Measurements from ENCODE around the gene OSCAR. TPM values are rescaled to one million over a fixed set of nuclear protein-coding genes. Genes with fewer than 3 reads are reported as not detected.

The OSCAR gene
- total and polyA plus RNA-seq, 10 of the 15 experiments (the other 5 are each of a cell fraction or from before 2014, with no cell fraction given), result 0.08 to 0.27 (median 0.10) TPM; not detected in 7

GRCh38 chr19:54148158-54148557, 47.6 kb upstream of the OSCAR start:
- no peaks in the 10 kb centered on the region for H4K20me1 ChIP-seq (ENCODE audit: control insufficient read depth, insufficient read depth)
- 98% methylated on average over 13 of the region's 19 CpGs for WGBS (ENCODE audit: insufficient coverage, insufficient replicate concordance, low lambda C conversion rate, missing lambda C conversion rate)
- H3K4me1 ChIP-seq (ENCODE audit: control insufficient read depth, insufficient read depth, low read length), result no peaks in the 10 kb centered on the region
- no peak for FAIRE-seq
- in situ Hi-C loops (cut with MboI), result loop anchor here (25.0 kb wide), 1 partner anchor 1514 kb away; the partner anchor contains the start of gene U2AF2
- H3K27ac ChIP-seq (ENCODE audit: control insufficient read depth, insufficient read depth), result no peak overlapping the region
- RAD21 ChIA-PET (ENCODE audit: unreplicated experiment), result no interaction called here
- POLR2A ChIA-PET, result interaction anchor here (2.0 to 3.1 kb wide), 2 partner anchors 11 kb away, joined by 6 to 8 read pairs; partner anchors contain the start of gene LENG1
- TF ChIP-seq POLR2A (IDR thresholded peaks at IDR 0.05; ENCODE audit: low read depth, low read length), result 0 out of 2 replicates have a peak, but pooled peaks have one; percentile 27
- no peak for TF ChIP-seq ZNF274 (IDR thresholded peaks at IDR 0.05; ENCODE audit: insufficient read depth, insufficient read length)
- H3K36me3 ChIP-seq (ENCODE audit: control insufficient read depth in 2 of 2, insufficient read depth in 2 of 2, low read length in 1 of 2), result peaks cover 37 to 43% of the 10 kb centered on the region in 2 experiments; a peak in 3 of 4 replicates
- no TSS peak for BruUV-seq (replicated peaks)
- no peaks in the 10 kb centered on the region for H3K9me3 ChIP-seq (replicated peaks; ENCODE audit: control insufficient read depth, insufficient read depth, low read length)
- CTCF ChIA-PET, result no interaction called here
- DNase-seq (ENCODE audit: low read depth, low spot score), result no peak
- intact Hi-C loops (cut with micrococcal nuclease; ENCODE audit: unreplicated experiment), result no loop called here
- no peaks in the 10 kb centered on the region for H3K27me3 ChIP-seq (replicated peaks in 1 of 2; ENCODE audit: control insufficient read depth in 2 of 2, insufficient read depth in 2 of 2, low read length in 1 of 2)
- H3K79me2 ChIP-seq (ENCODE audit: control insufficient read depth, insufficient read depth, low read length), result no peaks in the 10 kb centered on the region
- H3K4me2 ChIP-seq (ENCODE audit: control insufficient read depth, insufficient read depth), result no peak overlapping the region
- SMC1A ChIA-PET (ENCODE audit: uncharacterized antibody, unreplicated experiment), result no interaction called here
- no peak overlapping the region for H2AFZ ChIP-seq (ENCODE audit: control insufficient read depth, low read depth, low read length)
- ATAC-seq, result no peak
- H3K9ac ChIP-seq (ENCODE audit: control insufficient read depth, insufficient read depth, low read length), result no peak overlapping the region
- H3K4me3 ChIP-seq, result no peak overlapping the region

GRCh38 chr19:54147676-54148075, 47.1 kb upstream of the OSCAR start:
- TF ChIP-seq KDM1A (IDR thresholded peaks at IDR 0.05; ENCODE audit: borderline replicate concordance), result no peak
- TF ChIP-seq USF2 (IDR thresholded peaks at IDR 0.05; ENCODE audit: borderline replicate concordance, low read depth, low read length), result no peak
- TF ChIP-seq POLR2A (IDR thresholded peaks at IDR 0.05; ENCODE audit: low read depth, low read length), result 0 out of 2 replicates have a peak, but pooled peaks have one; percentile 7
- no peak for TF ChIP-seq BMI1 (IDR thresholded peaks at IDR 0.05; ENCODE audit: borderline replicate concordance)
- BruUV-seq (replicated peaks), result no TSS peak
- H3K27me3 ChIP-seq (replicated peaks in 1 of 2; ENCODE audit: control insufficient read depth in 2 of 2, insufficient read depth in 2 of 2, low read length in 1 of 2), result no peaks in the 10 kb centered on the region
- no peak overlapping the region for H3K27ac ChIP-seq (ENCODE audit: control insufficient read depth, insufficient read depth)
- intact Hi-C loops (cut with micrococcal nuclease; ENCODE audit: unreplicated experiment), result no loop called here
- H3K9ac ChIP-seq (ENCODE audit: control insufficient read depth, insufficient read depth, low read length), result no peak overlapping the region
- ChIA-PET SMC1A (ENCODE audit: uncharacterized antibody, unreplicated experiment) (interaction anchor here (0.6 kb wide), 1 partner anchor 1979 kb away, joined by 3 read pairs; no protein-coding TSS in a partner anchor), RAD21 (ENCODE audit: unreplicated experiment) (no interaction called here), POLR2A (interaction anchor here (2.0 kb wide), 1 partner anchor 11 kb away, joined by 6 read pairs; the partner anchor contains the start of gene LENG1), CTCF (no interaction called here)
- no peak overlapping the region for H3K4me3 ChIP-seq
- no peaks in the 10 kb centered on the region for H3K79me2 ChIP-seq (ENCODE audit: control insufficient read depth, insufficient read depth, low read length)
- no peak for FAIRE-seq
- in situ Hi-C loops (cut with MboI), result loop anchor here (25.0 kb wide), 1 partner anchor 1515 kb away; the partner anchor contains the start of gene U2AF2
- H3K4me1 ChIP-seq (ENCODE audit: control insufficient read depth, insufficient read depth, low read length), result no peaks in the 10 kb centered on the region
- DNase-seq (ENCODE audit: low read depth, low spot score), result no peak
- no peak for ATAC-seq
- no peaks in the 10 kb centered on the region for H4K20me1 ChIP-seq (ENCODE audit: control insufficient read depth, insufficient read depth)
- H3K4me2 ChIP-seq (ENCODE audit: control insufficient read depth, insufficient read depth), result no peak overlapping the region
- WGBS (ENCODE audit: insufficient coverage, insufficient replicate concordance, low lambda C conversion rate, missing lambda C conversion rate), result 98% methylated on average over 3 of the region's 3 CpGs
- H2AFZ ChIP-seq (ENCODE audit: control insufficient read depth, low read depth, low read length), result no peak overlapping the region
- H3K36me3 ChIP-seq (ENCODE audit: control insufficient read depth in 2 of 2, insufficient read depth in 2 of 2, low read length in 1 of 2), result peaks cover 40 to 45% of the 10 kb centered on the region in 2 experiments; a peak in 3 of 4 replicates
- H3K9me3 ChIP-seq (replicated peaks; ENCODE audit: control insufficient read depth, insufficient read depth, low read length), result no peaks in the 10 kb centered on the region
